ENCODE results near the gene NFKBIA.

- no peak for TF ChIP-seq CTCF (conservative IDR thresholded peaks at IDR 0.05 in 1 of 2, IDR thresholded peaks at IDR 0.05 in 1 of 2; ENCODE audit: low read depth in 1 of 2, low read length in 2 of 2)
- no peak for TF ChIP-seq EZH2 (IDR thresholded peaks at IDR 0.05; ENCODE audit: low read length, missing control alignments)
Observed at GRCh38 chr14:35423621-35424020, 19.1 kb upstream of the NFKBIA start.

Data from fibroblast of lung (primary cell).